ENCODE measurements around the gene PTRH1.

- TF ChIP-seq CTCF (IDR thresholded peaks at IDR 0.05) (no peak), POLR2A (IDR thresholded peaks at IDR 0.05) (no peak)
Measured at GRCh38 chr9:127680846-127681245, 34.6 kb downstream of the PTRH1 start.

Data from suprapubic skin (tissue), 3 donors.